HepG2 (cell line): ENCODE results near the gene MOV10L1. TPM values are rescaled to one million over a fixed set of nuclear protein-coding genes. Genes with fewer than 3 reads are reported as not detected.
A peak's percentile ranks its signal among the peaks of the same experiment; 100 is the strongest.

Experiments used
- ATAC-seq: fragments of 200-7000 bp; cut with Tn5 transposase; 3 replicates; pipeline ENCODE4 v1.9.1; 2020; ENCODE audit warnings: mild to moderate bottlenecking, moderate library complexity
- BruUV-seq: library from RNA; stranded (reverse); fragments of 400-500 nt; replicated peaks from 2 replicates; lab custom pipeline; 2021; lab: Mats Ljungman, UMichigan
- CTCF ChIA-PET: fragments of 300-600 bp; formaldehyde crosslinking; extraction: SDS; loops from one replicate; lab custom pipeline; 2021; ENCODE audit warnings: low total read pairs, inconsistent platforms, low intra/inter-chr PET ratio; lab: Yijun Ruan, JAX
- POLR2A ChIA-PET: fragments of 350-600 bp; sonication (Branson Sonifier 250); formaldehyde crosslinking; loops from one replicate; lab custom pipeline; 2020; ENCODE audit warnings: antibody characterized with exemption, inconsistent platforms; lab: Yijun Ruan, JAX
- DNase-seq: peaks from one replicate; pipeline ENCODE4 v3.0.0-alpha.2; 2015; ENCODE audit warnings: low spot score
- FAIRE-seq: peaks from 3 replicates; lab custom pipeline; 2011; peaks lifted over from hg19 to GRCh38; lab: Jason Lieb, UNC
- H2AFZ ChIP-seq: one replicate; pipeline ENCODE4 v1.6.1; 2011; ENCODE audit warnings: low read length, inconsistent platforms
- H3K27ac ChIP-seq: fragments of 300-600 bp; 3 replicates; pipeline ENCODE4 v1.8.0; 2011; ENCODE audit warnings: mixed run types, mild to moderate bottlenecking, mixed read lengths, low read length, inconsistent platforms; ENCODE audit not compliant: insufficient read depth; ENCODE audit errors: extremely low read length
- H3K27me3 ChIP-seq, 2 experiments: fragments of 200-600 bp in 1 of 2; 2 replicates in 1 of 2; 3 replicates in 1 of 2; pipeline versions ENCODE4 v1.6.0 to v1.8.0; 2011; ENCODE audit warnings: low read length in 2 of 2, mild to moderate bottlenecking in 2 of 2, moderate library complexity in 2 of 2, inconsistent platforms in 1 of 2; ENCODE audit not compliant: insufficient read depth in 2 of 2, control insufficient read depth in 1 of 2
- H3K36me3 ChIP-seq, 2 experiments: fragments of 200-600 bp in 1 of 2; replicated peaks in 1 of 2; 2 replicates in 1 of 2; 3 replicates in 1 of 2; pipeline versions ENCODE4 v1.5.1 to v1.8.0; 2011; ENCODE audit warnings: low read length in 2 of 2, inconsistent platforms in 1 of 2; ENCODE audit not compliant: insufficient read depth in 2 of 2, control insufficient read depth in 1 of 2
- H3K4me1 ChIP-seq: 2 replicates; pipeline ENCODE4 v1.5.1; 2012; ENCODE audit warnings: low read length, inconsistent platforms; ENCODE audit not compliant: insufficient read depth
- H3K4me2 ChIP-seq: 2 replicates; pipeline ENCODE4 v1.6.0; 2011; ENCODE audit warnings: low read depth, low read length, inconsistent platforms
- H3K4me3 ChIP-seq, 3 experiments: fragments of 200-600 bp in 1 of 3; sonication (generic), shearing (Covaris generic) in 1 of 3; replicated peaks in 1 of 3; 2 replicates each; pipeline ENCODE4 v1.5.1; 2011 to 2016; ENCODE audit warnings: low read length in 3 of 3, inconsistent platforms in 2 of 3, low read depth in 2 of 3, mild to moderate bottlenecking in 2 of 3, control low read depth in 1 of 3, mixed read lengths in 1 of 3; ENCODE audit not compliant: insufficient read depth in 1 of 3
- H3K79me2 ChIP-seq: one replicate; pipeline ENCODE4 v1.6.1; 2011; ENCODE audit warnings: low read length, inconsistent platforms; ENCODE audit not compliant: insufficient read depth
- H3K9ac ChIP-seq: 2 replicates; pipeline ENCODE4 v1.6.0; 2011; ENCODE audit warnings: mild to moderate bottlenecking, low read depth, low read length, inconsistent platforms; ENCODE audit not compliant: insufficient read depth
- H3K9me3 ChIP-seq: 2 replicates; pipeline ENCODE4 v1.5.1; 2012; ENCODE audit warnings: mild to moderate bottlenecking, low read length
- H4K20me1 ChIP-seq: 2 replicates; pipeline ENCODE4 v1.6.0; 2011; ENCODE audit warnings: inconsistent platforms, mild to moderate bottlenecking, low read length, moderate library complexity; ENCODE audit not compliant: insufficient read depth
- HDAC1 ChIP-seq: sonication (generic); formaldehyde crosslinking; IDR thresholded peaks from 2 replicates; pipeline ENCODE4 v1.5.1; 2020; ENCODE audit warnings: mild to moderate bottlenecking, missing genetic modification reagents
- HOXA3 ChIP-seq: sonication (generic); formaldehyde crosslinking; IDR thresholded peaks from 2 replicates; pipeline ENCODE4 v1.5.0; 2020; ENCODE audit warnings: missing genetic modification reagents
- HOXA9 ChIP-seq: sonication (generic); formaldehyde crosslinking; IDR thresholded peaks from 2 replicates; pipeline ENCODE4 v1.8.1; 2022; ENCODE audit warnings: missing genetic modification reagents, mild to moderate bottlenecking, moderate library complexity, borderline replicate concordance
- IKZF4 ChIP-seq: sonication (generic); formaldehyde crosslinking; IDR thresholded peaks from 2 replicates; pipeline ENCODE4 v1.5.1; 2020; ENCODE audit warnings: borderline replicate concordance, mild to moderate bottlenecking, low read depth, missing genetic modification reagents; ENCODE audit errors: not compliant biosample characterization
- RNF219 ChIP-seq: sonication (generic); formaldehyde crosslinking; IDR thresholded peaks from 2 replicates; pipeline ENCODE4 v1.5.0; 2020; ENCODE audit warnings: mild to moderate bottlenecking, missing genetic modification reagents
- SOX6 ChIP-seq, 2 experiments: fragments of 450-650 bp in 1 of 2; sonication (generic) in 1 of 2; formaldehyde crosslinking in 1 of 2; IDR thresholded peaks; 2 replicates each; pipeline versions ENCODE4 v1.4.0 to v1.6.1; 2017 to 2020; ENCODE audit warnings: antibody characterized with exemption in 1 of 2, mild to moderate bottlenecking in 1 of 2, missing genetic modification reagents in 1 of 2
- ZNF280B ChIP-seq: sonication (generic); formaldehyde crosslinking; IDR thresholded peaks from 2 replicates; pipeline ENCODE4 v1.5.0; 2020; ENCODE audit warnings: missing genetic modification reagents, mild to moderate bottlenecking, borderline replicate concordance
- ZNF33B ChIP-seq: sonication (generic); formaldehyde crosslinking; IDR thresholded peaks from 2 replicates; pipeline ENCODE4 v1.5.1; 2020; ENCODE audit warnings: mild to moderate bottlenecking, missing genetic modification reagents
- ZNF547 ChIP-seq: sonication (generic); formaldehyde crosslinking; IDR thresholded peaks from 2 replicates; pipeline ENCODE4 v1.5.1; 2020; ENCODE audit warnings: mild to moderate bottlenecking, missing genetic modification reagents
- WGBS: methylation state at CpG from one replicate; pipeline ENCODE4 v1.1.6; 2017; ENCODE audit warnings: low lambda C conversion rate; 5-methylcytosine and 5-hydroxymethylcytosine counted together
- in situ Hi-C: cut with HindIII; loops from 2 replicates; pipeline ENCODE4 v1.10.0; 2017; ENCODE audit warnings: low pct_unique_long_range_greater_than_20kb; ENCODE audit not compliant: extremely low pct_ligation_motif_present
- intact Hi-C: fragments of 100-400 bp; cut with micrococcal nuclease; formaldehyde crosslinking; loops from one replicate; pipeline ENCODE4 v1.10.0; 2022; ENCODE audit not compliant: unreplicated experiment
- polyA plus RNA-seq, 8 experiments: library from polyadenylated mRNA; depleted of rRNA in 3 of 8; stranded (reverse) in 7 of 8; unstranded in 1 of 8; fragments of >200 nt; fragmentation: Illumina TruSeq in 4 of 8; extraction: Trizol in 4 of 8; gene quantifications; 2 replicates each; pipeline versions ENCODE4 v1.2.1 to v1.2.3, GENCODE V29; 2011 to 2016; ENCODE audit warnings: low read depth in 4 of 8, missing spikeins in 1 of 8, mixed read lengths in 1 of 8; ENCODE audit not compliant: insufficient read depth in 1 of 8
- total RNA-seq, 5 experiments: library from RNA; depleted of rRNA; stranded (reverse); fragments of >200 nt; fragmentation: Illumina TruSeq; extraction: Trizol; gene quantifications; 2 replicates each; pipeline ENCODE4 v1.2.3, GENCODE V29; 2016; ENCODE audit warnings: low read depth in 1 of 5
- TF ChIP-seq, protein P1 (sequence below): sonication (generic); formaldehyde crosslinking; IDR thresholded peaks from 2 replicates; pipeline ENCODE4 v1.8.0; 2022; ENCODE audit warnings: missing genetic modification reagents, low read depth, mild to moderate bottlenecking, borderline replicate concordance
- TF ChIP-seq, protein P2 (sequence below): sonication (generic); formaldehyde crosslinking; IDR thresholded peaks from 2 replicates; pipeline ENCODE4 v1.5.1; 2020; ENCODE audit warnings: missing genetic modification reagents, mild to moderate bottlenecking, borderline replicate concordance
- TF ChIP-seq, protein P3 (sequence below): sonication (generic); formaldehyde crosslinking; IDR thresholded peaks from 2 replicates; pipeline ENCODE4 v1.4.0; 2020; ENCODE audit warnings: missing genetic modification reagents
- TF ChIP-seq, protein P4 (sequence below): sonication (generic); formaldehyde crosslinking; IDR thresholded peaks from 2 replicates; pipeline ENCODE4 v1.5.1; 2020; ENCODE audit warnings: mild to moderate bottlenecking, missing genetic modification reagents, moderate library complexity

Gene MOV10L1
- total and polyA plus RNA-seq, 2 of the 13 experiments (the other 11 are each of a cell fraction or from before 2014, with no cell fraction given): 0.11 to 0.12 TPM

GRCh38 chr22:50171319-50171964, 81.6 kb downstream of the MOV10L1 start:
- Histone ChIP-seq H3K4me3 (peak overlapping the region in 1 of 3 experiments; percentile 45; a peak in 2 of 6 replicates), H2AFZ (no peak overlapping the region), H3K9me3 (no peaks in the 10 kb centered on the region), H3K4me1 (peaks cover 19% of the 10 kb centered on the region), H3K27me3 (peaks cover 0 to 11% of the 10 kb centered on the region in 2 experiments; a peak in 2 of 5 replicates), H4K20me1 (no peaks in the 10 kb centered on the region), H3K9ac (peak overlapping the region; percentile 55), H3K4me2 (peak overlapping the region; percentile 64), H3K79me2 (no peaks in the 10 kb centered on the region), H3K36me3 (no peaks in the 10 kb centered on the region), H3K27ac (peak overlapping the region; percentile 45)
- POLR2A ChIA-PET: interaction anchor here (1.2 kb wide), 1 partner anchor 15 kb away, joined by 3 read pairs; no protein-coding TSS in a partner anchor
- in situ Hi-C loops (no loop called here), intact Hi-C loops (no loop called here)
- CTCF ChIA-PET: no interaction called here
- no peak for DNase-seq
- BruUV-seq: TSS peak; percentile 54
- no peak for FAIRE-seq
- WGBS: 13% methylated on average over 2 of the region's 15 CpGs
- peak; percentile 37 for ATAC-seq
- TF ChIP-seq ZNF280B (CRISPR knock-in tag) (0 out of 2 replicates have a peak, but pooled peaks have one; percentile 1), HOXA3 (CRISPR knock-in tag) (0 out of 2 replicates have a peak, but pooled peaks have one; percentile 1), ZNF547 (CRISPR knock-in tag) (peak; percentile 61; the same call in 1 of the 2 replicates), RNF219 (CRISPR knock-in tag) (no peak), HDAC1 (CRISPR knock-in tag) (0 out of 2 replicates have a peak, but pooled peaks have one; percentile 31), HOXA9 (no peak), SOX6 (IDR thresholded peaks at IDR 0.05) (no peak), SOX6 (CRISPR knock-in tag; IDR thresholded peaks at IDR 0.05) (0 out of 2 replicates have a peak, but pooled peaks have one; percentile 1), IKZF4 (CRISPR knock-in tag) (peak; percentile 27), ZNF33B (CRISPR knock-in tag) (no peak)
- TF ChIP-seq, protein P1, sequence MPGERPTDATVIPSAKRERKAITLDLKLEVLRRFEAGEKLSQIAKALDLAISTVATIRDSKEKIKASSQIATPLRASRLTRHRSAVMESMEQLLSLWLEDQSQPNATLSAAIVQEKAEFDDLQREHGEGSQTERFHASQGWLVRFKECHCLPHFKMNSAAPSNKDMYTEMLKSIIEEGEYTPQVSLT: no peak
- TF ChIP-seq, protein P2, sequence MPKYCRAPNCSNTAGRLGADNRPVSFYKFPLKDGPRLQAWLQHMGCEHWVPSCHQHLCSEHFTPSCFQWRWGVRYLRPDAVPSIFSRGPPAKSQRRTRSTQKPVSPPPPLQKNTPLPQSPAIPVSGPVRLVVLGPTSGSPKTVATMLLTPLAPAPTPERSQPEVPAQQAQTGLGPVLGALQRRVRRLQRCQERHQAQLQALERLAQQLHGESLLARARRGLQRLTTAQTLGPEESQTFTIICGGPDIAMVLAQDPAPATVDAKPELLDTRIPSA: 0 out of 2 replicates have a peak, but pooled peaks have one; percentile 31
- TF ChIP-seq, protein P3, sequence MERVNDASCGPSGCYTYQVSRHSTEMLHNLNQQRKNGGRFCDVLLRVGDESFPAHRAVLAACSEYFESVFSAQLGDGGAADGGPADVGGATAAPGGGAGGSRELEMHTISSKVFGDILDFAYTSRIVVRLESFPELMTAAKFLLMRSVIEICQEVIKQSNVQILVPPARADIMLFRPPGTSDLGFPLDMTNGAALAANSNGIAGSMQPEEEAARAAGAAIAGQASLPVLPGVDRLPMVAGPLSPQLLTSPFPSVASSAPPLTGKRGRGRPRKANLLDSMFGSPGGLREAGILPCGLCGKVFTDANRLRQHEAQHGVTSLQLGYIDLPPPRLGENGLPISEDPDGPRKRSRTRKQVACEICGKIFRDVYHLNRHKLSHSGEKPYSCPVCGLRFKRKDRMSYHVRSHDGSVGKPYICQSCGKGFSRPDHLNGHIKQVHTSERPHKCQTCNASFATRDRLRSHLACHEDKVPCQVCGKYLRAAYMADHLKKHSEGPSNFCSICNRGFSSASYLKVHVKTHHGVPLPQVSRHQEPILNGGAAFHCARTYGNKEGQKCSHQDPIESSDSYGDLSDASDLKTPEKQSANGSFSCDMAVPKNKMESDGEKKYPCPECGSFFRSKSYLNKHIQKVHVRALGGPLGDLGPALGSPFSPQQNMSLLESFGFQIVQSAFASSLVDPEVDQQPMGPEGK: 0 out of 2 replicates have a peak, but pooled peaks have one; percentile 15
- TF ChIP-seq, protein P4, sequence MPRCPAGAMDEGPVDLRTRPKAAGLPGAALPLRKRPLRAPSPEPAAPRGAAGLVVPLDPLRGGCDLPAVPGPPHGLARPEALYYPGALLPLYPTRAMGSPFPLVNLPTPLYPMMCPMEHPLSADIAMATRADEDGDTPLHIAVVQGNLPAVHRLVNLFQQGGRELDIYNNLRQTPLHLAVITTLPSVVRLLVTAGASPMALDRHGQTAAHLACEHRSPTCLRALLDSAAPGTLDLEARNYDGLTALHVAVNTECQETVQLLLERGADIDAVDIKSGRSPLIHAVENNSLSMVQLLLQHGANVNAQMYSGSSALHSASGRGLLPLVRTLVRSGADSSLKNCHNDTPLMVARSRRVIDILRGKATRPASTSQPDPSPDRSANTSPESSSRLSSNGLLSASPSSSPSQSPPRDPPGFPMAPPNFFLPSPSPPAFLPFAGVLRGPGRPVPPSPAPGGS (CRISPR knock-in tag): 0 out of 2 replicates have a peak, but pooled peaks have one; percentile 83
